HUES6 (cell line): ENCODE data around the gene ABCA9.
"Not testable (repeated sequence)": the region's sequence is repeated elsewhere in the genome, so short reads cannot be mapped to it uniquely, and the experiment has no call there.

Experiments
- H3K27ac ChIP-seq: 2 replicates; pipeline ENCODE4 v1.7.0; 2013; ENCODE audit warnings: low read depth, mild to moderate bottlenecking, low read length, inconsistent platforms
- H3K27me3 ChIP-seq: 2 replicates; pipeline ENCODE4 v1.6.1; 2013; ENCODE audit warnings: low read length; ENCODE audit not compliant: control insufficient read depth, insufficient read depth
- H3K36me3 ChIP-seq: 2 replicates; pipeline ENCODE4 v1.6.1; 2013; ENCODE audit warnings: low read length; ENCODE audit not compliant: control insufficient read depth, insufficient read depth
- H3K4me1 ChIP-seq: 2 replicates; pipeline ENCODE4 v1.6.1; 2013; ENCODE audit warnings: low read length; ENCODE audit not compliant: control insufficient read depth, insufficient read depth
- H3K4me3 ChIP-seq: 2 replicates; pipeline ENCODE4 v1.5.1; 2013; ENCODE audit warnings: low read depth, low read length
- H3K9ac ChIP-seq: one replicate; pipeline ENCODE4 v1.6.1; 2013; ENCODE audit warnings: mild to moderate bottlenecking, low read length
- H3K9me3 ChIP-seq: 2 replicates; pipeline ENCODE4 v1.6.1; 2013; ENCODE audit warnings: low read depth, low read length; ENCODE audit not compliant: control insufficient read depth, insufficient read depth

ABCA9 gene

DNA sequence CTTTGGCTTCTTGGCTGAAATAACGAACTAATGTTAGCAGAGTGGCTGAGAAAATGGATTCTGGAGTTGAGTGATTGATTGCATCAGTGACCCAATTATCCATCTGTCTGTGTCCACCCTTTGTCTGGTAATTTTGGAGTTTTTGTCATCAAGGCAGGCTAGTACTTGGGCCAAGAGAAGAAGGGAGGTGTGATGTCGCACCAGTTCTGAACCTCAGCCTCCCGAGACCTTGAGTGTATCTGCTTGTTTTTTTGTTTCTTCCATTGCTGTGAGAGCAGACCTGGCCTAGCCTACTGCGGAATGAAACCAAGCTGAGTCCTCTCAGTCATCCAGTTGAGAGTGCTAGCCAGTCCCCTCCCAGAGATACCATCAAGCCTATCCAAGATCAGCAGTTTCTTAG, 110.0 kb downstream of the ABCA9 start:
- Histone ChIP-seq H3K36me3 (no peaks in the 10 kb centered on the region), H3K4me1 (no peaks in the 10 kb centered on the region), H3K9ac (no peak overlapping the region), H3K27me3 (no peaks in the 10 kb centered on the region), H3K4me3 (no peak overlapping the region), H3K9me3 (no peaks in the 10 kb centered on the region), H3K27ac (no peak overlapping the region)

DNA sequence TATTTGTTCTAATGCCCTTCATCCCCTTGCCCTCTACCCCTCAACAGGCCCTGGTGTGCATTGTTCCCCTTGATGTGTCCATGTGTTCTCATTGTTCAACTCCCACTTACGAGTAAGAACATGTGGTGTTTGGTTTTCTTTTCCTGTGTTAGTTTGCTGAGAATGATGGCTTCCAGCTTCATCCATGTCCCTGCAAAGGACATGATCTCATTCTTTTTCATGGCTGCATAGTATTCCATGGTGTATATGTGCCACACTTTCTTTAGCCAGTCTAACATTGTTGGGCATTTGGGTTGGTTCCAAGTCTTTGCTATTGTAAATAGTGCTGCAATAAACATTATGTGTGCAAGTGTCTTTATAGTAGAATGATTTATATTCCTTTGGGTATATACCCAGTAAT, 112.9 kb downstream of the ABCA9 start:
- H3K9ac ChIP-seq, H3K4me3 ChIP-seq, H3K27me3 ChIP-seq, H3K36me3 ChIP-seq, H3K4me1 ChIP-seq, H3K27ac ChIP-seq, H3K9me3 ChIP-seq: not testable (repeated sequence)

DNA sequence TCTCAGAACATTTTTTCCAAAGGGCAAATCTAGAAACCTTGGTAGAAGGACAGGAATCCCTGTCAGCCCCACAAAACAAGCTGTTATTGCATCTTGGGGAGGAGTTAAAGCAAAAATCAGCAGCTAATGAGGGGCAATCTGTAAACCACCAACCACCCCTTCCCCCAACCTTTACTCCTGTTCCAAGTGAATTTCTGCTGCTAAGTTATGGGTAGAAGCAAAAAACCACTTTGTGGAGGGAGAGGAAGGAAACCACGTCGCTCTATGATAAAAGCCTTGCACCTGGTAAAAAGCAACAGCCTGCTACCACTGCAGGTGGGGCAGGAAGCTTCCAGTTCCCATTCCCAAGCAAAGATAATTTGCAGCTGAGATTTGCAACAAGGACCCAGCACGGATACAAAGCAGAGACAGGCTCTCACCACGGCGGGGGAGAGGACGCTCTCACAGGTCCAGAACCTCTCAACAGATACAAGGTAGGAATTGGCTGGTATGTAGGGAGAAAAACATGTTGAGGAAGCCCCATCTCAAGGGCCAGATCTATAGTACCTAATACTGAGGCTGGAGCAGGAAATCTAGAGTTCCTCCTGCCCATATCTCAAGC, 116.2 kb downstream of the ABCA9 start:
- H3K9me3 ChIP-seq = no peaks in the 10 kb centered on the region
- no peak overlapping the region for H3K9ac ChIP-seq
- H3K27ac ChIP-seq = no peak overlapping the region
- H3K4me1 ChIP-seq = no peaks in the 10 kb centered on the region; the same call in 1 of the 2 replicates
- H3K27me3 ChIP-seq = no peaks in the 10 kb centered on the region
- H3K36me3 ChIP-seq = no peaks in the 10 kb centered on the region
- H3K4me3 ChIP-seq = no peak overlapping the region

DNA sequence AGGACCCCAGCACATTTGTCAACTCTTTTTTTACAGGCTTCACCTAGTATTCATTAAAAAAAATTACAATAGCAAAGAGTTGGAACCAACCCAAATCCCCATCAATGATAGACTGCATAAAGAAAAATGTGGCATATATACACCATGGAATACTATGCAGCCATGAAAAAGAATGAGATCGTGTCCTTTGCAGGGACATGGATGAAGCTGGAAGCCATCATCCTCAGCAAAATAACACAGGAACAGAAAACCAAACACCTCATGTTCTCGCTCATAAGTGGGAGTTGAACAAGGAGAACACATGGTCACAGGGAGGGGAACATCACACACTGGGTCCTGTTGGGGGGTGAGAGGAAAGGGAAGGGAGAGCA, 116.9 kb downstream of the ABCA9 start:
- H3K9ac ChIP-seq, H3K9me3 ChIP-seq, H3K27me3 ChIP-seq, H3K36me3 ChIP-seq, H3K4me1 ChIP-seq, H3K27ac ChIP-seq, H3K4me3 ChIP-seq: not testable (repeated sequence)

DNA sequence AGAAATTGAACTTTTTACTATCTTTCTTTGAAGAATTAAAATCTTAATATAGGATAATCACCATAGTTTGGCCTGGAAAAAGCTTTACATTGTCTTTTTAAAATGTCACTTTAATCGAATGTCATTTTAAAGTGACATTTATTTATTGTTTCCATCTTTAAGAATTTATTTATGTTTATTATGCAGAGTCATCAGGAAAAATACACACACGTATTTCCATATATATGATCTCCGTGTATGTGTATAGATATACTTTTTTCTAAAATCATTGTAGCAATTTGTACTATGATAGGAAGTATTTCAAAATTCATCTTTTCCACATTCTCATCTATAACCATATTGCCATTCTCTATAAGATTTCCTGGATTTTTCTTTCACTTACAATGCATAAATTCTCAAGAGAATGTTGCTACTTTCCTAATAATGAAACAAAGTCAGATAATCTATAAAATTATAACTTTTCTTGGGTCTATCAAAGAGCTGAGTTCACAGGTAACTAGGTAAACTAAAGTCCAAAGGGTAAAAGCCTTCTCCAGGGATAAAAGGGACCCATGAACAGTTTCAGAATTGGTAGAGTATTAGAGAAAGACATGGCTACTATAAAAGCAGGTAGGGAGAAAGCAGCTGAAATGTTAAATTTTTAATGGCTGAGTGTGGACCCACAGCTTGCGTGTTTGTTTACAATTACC, 117.5 kb downstream of the ABCA9 start:
- H3K27ac ChIP-seq = no peak overlapping the region
- H3K4me3 ChIP-seq = no peak overlapping the region
- no peaks in the 10 kb centered on the region for H3K9me3 ChIP-seq
- no peaks in the 10 kb centered on the region for H3K36me3 ChIP-seq
- no peaks in the 10 kb centered on the region for H3K27me3 ChIP-seq
- H3K4me1 ChIP-seq = no peaks in the 10 kb centered on the region; the same call in 1 of the 2 replicates
- no peak overlapping the region for H3K9ac ChIP-seq

DNA sequence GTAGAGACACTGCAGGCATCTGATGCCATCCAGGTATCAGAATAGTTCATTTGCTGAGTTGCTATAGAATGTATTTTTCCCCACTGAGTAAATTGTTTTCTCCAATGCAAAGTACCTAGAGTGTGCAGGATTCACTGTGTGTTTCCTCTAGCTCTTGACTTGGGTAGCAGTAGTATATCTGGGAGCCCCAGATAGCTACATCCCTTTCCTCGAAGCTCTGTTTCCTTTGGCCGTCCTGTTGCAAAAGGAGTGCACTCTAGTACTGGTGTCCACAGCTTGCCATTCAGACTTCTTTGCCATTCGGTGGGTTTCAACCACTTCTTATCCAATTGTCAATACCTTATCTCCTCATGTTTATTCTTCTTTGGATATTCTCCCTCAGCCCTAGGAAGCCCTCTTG, 118.3 kb downstream of the ABCA9 start:
- Histone ChIP-seq H3K4me1 (no peaks in the 10 kb centered on the region; the same call in 1 of the 2 replicates), H3K9me3 (no peaks in the 10 kb centered on the region), H3K27ac (no peak overlapping the region), H3K36me3 (no peaks in the 10 kb centered on the region), H3K9ac (no peak overlapping the region), H3K27me3 (no peaks in the 10 kb centered on the region), H3K4me3 (no peak overlapping the region)

DNA sequence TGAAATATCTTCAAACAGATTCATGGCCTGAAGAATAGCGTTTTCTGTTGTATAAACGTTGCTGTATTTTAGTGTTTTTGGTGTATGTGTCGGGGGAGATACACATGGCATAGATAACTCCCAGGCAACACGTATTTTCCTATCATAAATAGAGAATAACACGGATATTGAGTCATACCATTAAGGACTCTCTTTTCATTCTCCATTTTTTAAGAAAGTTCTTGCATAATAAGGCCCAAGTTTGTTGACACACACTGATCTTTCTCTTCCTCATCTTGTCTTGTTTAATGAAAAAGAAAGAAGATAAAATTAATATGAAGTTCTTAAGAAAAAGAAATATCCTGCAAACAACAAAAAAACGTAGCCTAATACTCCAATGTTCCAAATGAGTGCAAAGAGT, 119.0 kb downstream of the ABCA9 start:
- Histone ChIP-seq H3K27me3 (no peaks in the 10 kb centered on the region), H3K36me3 (no peaks in the 10 kb centered on the region), H3K9me3 (no peaks in the 10 kb centered on the region), H3K27ac (no peak overlapping the region), H3K9ac (no peak overlapping the region), H3K4me1 (no peaks in the 10 kb centered on the region; the same call in 1 of the 2 replicates), H3K4me3 (no peak overlapping the region)

DNA sequence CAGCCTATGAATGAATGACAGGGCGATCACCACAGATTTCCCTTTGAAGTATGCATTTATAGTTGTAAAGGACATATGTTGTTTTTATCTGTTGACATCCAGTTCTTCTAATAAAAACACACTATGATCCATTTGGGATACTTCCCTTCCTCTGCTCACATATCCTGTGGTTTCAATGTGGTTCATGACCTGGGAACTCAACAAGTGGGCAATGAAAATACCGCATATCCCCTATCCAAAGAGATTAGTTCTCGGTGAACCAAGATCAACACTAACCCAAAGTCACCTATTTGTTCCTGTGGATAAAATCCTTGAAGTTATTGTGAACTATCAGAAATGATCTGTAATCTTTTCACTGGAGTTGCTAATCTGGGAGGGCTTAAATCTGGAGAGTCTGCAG, 121.5 kb downstream of the ABCA9 start:
- Histone ChIP-seq H3K9ac (no peak overlapping the region), H3K27ac (no peak overlapping the region), H3K4me1 (no peaks in the 10 kb centered on the region), H3K36me3 (no peaks in the 10 kb centered on the region), H3K9me3 (no peaks in the 10 kb centered on the region), H3K4me3 (no peak overlapping the region), H3K27me3 (no peaks in the 10 kb centered on the region)

DNA sequence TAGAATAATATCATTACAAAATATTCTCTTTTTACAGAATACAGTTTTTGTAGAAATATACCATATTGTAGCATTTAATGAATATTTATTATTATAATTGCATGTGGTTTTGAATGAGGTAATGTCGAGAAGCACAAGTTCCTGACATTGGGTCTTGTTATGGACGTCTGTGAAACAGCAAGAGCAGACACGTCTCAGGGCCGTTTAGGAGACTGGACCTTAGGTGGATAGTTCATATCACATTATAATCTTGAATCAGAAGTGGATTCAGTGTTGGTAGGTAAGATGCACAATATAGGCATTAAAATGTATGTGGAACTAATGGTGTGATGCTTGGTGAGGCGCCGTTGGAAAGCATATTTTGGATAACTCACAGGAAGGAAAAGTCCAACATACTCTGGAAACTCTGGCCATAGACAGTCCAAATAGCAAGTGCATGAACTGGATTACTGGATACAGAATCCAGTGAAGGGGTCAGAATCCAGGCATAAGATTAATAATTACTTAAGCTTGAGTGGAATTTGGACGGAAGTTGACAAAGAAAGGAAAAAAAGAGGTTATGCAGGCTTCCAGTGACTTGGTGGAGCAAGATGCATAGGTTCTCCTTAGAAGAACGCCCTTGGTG, 122.7 kb downstream of the ABCA9 start:
- Histone ChIP-seq H3K9me3 (no peaks in the 10 kb centered on the region), H3K4me1 (no peaks in the 10 kb centered on the region), H3K4me3 (no peak overlapping the region), H3K36me3 (no peaks in the 10 kb centered on the region), H3K9ac (no peak overlapping the region), H3K27ac (no peak overlapping the region), H3K27me3 (no peaks in the 10 kb centered on the region)

DNA sequence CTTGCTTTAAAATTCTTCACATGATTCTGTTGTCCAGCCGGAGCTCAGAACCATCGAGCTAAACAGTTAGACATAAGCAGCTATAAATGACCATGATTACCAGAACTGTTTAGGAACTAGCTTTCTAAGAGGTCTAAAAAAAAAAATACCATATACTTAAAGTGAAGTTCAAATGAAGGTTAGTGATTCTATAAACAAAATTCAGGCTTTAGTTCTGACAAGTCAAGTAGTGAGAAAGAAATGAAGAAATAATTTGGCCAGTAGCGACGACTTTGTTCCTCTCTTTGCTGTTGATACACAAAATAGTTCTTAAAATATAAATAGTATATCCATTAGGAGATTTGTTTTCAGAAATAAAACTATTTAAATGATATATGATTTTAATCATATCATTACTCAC, 133.2 kb downstream of the ABCA9 start:
- H3K27ac ChIP-seq = no peak overlapping the region
- no peaks in the 10 kb centered on the region for H3K9me3 ChIP-seq
- H3K4me3 ChIP-seq = no peak overlapping the region
- H3K4me1 ChIP-seq = no peaks in the 10 kb centered on the region
- H3K27me3 ChIP-seq = no peaks in the 10 kb centered on the region
- H3K36me3 ChIP-seq = no peaks in the 10 kb centered on the region
- no peak overlapping the region for H3K9ac ChIP-seq

DNA sequence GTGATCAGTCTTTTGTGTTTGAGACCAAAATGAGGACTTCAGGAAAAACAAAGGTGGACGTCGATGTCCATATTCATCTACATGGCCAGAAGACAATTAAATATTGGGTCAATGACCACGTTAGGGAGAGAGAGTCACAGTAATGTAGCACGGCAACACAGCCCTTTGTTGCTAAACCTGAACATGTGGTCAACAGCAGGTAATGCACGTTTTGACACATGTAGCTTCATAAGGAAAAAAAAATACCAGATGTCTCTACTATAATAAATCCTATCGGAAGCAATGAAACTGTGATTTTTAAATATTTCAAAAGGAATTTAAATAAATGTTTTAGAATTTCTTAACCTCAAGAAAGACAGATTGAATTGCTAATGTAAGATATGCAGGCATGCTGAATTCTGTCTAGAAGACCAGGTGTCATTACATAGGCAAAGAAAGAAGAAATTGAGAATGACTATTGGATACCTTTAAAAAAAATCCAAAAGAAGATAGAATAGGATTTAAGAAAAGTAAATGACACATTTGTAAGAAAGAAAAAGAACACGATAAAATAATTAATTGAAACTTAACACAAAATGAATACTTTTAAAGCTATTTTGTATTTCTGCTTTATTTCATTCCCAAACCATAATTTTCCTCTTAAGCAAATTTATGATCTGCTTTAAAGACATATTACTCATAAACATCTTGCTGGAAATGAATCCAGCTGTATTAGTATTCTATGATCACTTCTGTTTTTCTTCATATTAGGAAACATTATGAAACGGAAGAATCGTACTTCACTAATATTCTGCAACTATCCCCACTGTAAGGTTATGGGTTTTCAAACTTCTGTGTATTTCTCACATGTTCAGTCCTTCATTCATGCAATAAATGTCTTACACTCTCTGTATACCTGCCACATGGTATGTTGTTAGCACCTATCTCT, 135.7 kb downstream of the ABCA9 start:
- no peaks in the 10 kb centered on the region for H3K4me1 ChIP-seq

More for the DNA sequence above, 135.7 kb downstream of the ABCA9 start:
- no peak overlapping the region for H3K4me3 ChIP-seq
- no peak overlapping the region for H3K27ac ChIP-seq
- H3K27me3 ChIP-seq = no peaks in the 10 kb centered on the region
- no peaks in the 10 kb centered on the region for H3K36me3 ChIP-seq
- no peaks in the 10 kb centered on the region for H3K9me3 ChIP-seq
- no peak overlapping the region for H3K9ac ChIP-seq
